NCI-H2107 treated with DMSO at 0.1 percent for 48 hours (cell line): ENCODE results near the gene TIMM44.

Experiments
- DNase-seq: peaks from one replicate; lab custom pipeline; 2025; ENCODE audit not compliant: unreplicated experiment; lab: John Stamatoyannopoulos, UW

Gene TIMM44

DNA sequence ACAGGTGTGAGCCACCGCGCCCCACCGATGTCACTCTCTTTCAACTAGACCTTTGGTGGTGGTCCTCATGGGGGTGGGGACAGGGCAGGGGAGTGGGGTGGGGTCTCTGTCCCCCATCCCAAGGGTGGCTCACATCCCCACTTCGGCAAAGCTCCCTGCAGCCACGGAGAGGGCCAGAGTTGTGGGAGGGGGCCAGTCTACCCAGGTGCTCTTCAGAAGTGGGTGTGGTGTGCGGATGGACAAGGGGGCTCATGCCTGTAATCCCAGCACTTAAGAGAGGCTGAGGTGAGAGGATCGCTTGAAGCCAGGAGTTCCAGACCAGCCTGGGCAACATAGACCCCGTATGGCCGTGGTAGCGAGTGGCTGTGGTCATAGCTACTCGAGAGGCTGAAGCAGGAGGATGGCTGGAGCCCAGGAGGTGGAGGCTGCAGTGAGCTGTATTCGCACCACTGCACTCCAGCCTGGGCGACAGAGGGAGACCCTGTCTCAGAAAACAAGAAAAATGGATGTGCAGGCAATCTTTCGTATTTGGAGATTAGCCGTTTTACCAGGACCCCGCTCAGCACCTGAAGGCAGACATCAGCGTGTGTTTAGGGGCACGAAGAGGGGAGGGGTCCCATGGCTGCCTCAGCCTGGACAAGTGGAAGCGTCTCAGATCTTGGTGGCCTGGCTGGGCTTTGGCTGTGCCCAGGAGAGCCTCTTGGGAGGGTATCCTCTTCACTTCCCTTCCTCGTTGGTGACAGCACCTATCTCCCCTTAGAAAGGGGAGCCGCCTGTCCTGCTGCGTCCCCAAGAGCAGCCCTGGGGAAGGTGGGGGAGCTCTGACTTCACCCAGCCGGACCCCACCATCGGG is 28.0 kb downstream of the TIMM44 start:
- no peak for DNase-seq

- DNase-seq, result no peak
Measured at GRCh38 chr19:7914598-7915045, 28.8 kb downstream of the TIMM44 start, which contains the start of gene TGFBR3L. TGFBR3L (plus strand) TSS chr19:7914830.

- DNase-seq, result no peak
Measured at GRCh38 chr19:7914099-7914498, 29.4 kb downstream of the TIMM44 start.

DNA sequence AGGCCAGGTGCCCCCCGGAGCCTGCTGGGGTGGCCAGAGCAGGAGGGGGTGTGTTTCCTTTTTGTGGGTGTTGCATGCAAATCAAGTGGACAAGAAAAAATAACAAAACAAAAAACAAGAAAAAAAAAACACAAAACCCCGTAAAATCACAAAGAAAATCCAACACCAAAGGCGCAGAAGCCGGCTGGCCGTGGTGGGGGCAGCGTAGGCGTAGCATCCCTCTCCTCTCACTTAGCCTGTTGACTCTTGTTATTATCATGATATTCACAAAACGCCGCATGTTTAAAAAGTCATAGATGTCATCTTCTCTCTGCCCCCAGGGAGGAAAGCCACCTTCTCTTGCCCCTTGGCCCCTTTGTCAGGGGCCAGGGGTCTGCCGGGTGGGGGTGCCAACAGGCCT is 29.8 kb downstream of the TIMM44 start:
- DNase-seq, result no peak

- DNase-seq, result no peak
Measured at GRCh38 chr19:7912697-7913564, 30.5 kb downstream of the TIMM44 start.

DNA sequence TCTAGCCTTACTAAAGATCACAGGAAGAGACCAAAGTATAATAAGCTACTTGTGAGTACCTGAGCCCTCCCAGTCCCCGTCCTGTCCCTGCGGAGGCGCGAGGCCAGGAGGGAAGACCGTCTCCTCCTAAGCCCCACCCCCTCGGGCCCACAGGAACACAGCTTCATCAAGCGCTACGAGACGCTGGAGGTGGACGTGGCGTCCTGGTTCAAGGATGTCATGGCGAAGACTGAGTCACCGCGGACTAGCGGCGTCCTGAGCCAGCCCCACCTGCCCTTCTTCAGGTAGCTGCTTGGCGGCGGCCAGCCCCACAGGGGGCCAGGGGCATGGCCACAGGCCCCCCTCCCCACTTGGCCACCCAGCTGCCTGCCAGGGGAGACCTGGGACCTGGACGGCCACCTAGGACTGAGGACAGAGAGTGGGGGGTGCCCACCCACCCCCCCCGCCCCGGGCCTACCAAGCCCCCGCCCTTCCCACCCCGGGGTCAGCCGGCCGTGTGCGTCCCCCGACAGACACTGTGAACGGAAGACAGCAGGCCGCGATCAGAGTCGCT is 31.2 kb downstream of the TIMM44 start:
- DNase-seq, result no peak

DNA sequence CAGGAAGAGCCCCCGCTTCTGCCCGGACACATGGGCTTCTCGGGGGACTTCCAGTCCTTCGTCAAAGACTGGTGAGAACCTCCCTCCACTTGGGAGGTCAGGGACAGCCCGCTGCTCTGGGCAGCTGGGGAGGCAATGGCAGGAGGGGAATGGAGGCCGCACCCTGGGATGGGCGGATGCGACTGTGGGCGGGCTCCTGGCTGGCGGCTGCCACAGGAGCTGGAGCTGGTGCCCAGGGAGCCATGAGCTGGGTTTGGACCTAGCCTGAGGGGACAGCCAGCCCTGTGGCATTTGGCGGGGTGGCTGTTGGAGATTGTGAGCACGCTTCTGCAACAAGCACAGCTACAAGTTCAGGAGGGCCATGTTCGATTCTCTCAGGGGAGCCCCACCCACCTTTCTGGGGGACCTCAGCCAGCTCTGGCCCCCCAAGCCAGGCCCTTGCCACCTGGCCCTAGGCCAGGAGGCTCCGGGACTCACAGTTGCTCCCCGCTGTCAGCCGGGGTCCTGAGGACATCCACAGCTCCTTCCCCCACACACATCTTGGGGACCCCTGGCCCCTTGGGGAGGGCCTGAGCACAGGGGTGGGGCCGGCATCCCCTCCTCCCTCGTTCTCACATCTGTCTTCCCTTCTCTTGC is 31.8 kb downstream of the TIMM44 start:
- no peak for DNase-seq

DNA sequence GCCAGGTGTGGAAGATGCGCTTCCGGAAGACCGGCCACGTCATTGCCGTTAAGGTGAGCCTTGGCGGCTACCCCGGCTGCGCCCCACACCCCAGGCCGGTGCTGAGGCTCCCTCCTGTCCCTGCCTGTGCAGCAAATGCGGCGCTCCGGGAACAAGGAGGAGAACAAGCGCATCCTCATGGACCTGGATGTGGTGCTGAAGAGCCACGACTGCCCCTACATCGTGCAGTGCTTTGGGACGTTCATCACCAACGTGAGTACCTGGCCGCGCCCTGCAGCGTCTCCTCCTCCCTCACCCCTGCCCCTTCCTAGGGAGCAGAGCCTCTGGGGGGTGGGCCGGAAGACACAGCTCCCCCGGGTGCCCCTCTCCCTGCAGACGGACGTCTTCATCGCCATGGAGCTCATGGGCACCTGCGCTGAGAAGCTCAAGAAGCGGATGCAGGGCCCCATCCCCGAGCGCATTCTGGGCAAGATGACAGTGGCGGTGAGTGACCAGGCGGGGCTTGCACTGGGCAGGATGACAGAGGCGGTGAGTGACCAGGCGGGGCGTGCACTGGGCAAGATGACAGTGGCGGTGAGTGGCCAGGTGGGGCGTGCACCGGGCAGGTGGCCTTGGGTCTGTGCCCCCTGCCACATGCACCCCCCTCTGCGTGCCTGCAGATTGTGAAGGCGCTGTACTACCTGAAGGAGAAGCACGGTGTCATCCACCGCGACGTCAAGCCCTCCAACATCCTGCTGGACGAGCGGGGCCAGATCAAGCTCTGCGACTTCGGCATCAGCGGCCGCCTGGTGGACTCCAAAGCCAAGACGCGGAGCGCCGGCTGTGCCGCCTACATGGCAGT is 32.9 kb downstream of the TIMM44 start:
- no peak for DNase-seq

DNA sequence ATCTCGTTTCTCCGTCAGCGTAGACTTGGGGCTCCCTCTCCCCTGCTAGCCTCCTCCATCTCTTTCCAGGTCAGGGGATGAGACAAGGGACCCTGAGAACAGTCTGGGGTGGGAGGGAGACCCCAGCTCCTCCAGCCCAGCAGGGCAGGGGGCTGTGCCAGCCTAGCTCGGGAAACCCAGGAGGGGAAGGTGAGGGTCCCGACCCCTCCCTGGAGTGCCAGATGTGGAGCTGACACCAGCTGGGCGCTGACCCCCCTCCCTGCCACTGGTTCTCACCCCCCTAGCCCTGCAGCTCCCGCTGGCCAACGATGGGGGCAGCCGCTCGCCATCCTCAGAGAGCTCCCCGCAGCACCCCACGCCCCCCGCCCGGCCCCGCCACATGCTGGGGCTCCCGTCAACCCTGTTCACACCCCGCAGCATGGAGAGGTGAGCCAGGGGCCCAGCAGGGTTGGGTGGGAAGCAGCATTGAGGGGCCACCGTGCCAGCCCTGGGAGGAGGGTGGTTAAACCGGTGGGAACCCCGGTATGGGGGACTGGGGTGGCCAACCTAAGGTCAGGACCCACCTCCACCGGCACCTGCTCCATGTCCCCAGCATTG is 33.9 kb downstream of the TIMM44 start:
- no peak for DNase-seq

DNA sequence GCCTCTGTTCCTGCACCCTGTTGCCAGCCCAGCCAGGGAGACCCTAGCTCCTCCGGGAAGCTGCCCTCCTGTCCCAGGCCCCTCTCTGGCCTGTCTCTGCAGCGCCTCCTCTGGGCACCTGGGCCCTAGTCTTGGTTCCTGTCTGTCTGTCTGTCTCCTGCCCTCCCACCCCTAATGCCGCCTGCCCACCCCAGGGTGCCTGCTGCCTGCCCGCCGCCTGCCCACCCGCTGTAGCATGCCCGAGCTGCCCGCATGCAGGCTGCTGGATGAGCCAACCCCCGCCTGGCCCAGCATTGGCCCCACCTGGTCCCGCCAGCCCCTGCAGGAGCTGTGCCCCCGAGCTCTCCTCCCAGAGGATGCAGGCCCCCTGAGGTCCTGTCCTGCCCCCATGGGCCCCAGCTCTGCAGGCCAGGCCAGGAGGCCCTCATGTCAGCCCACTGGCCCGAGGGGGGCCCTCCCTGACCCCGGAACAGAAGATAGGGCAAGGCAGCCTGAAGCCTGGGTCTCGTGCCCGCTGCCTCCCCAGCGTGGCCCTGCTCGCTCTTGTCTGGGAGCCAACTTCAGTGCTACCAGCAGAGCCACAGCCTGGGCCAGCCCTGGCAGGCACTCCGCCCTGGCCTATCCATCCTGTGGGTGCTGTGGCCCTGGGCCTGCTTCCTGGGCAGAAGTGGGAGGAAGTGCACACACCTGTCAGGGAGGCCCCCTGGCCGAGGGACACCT is 34.6 kb downstream of the TIMM44 start:
- DNase-seq, result no peak

DNA sequence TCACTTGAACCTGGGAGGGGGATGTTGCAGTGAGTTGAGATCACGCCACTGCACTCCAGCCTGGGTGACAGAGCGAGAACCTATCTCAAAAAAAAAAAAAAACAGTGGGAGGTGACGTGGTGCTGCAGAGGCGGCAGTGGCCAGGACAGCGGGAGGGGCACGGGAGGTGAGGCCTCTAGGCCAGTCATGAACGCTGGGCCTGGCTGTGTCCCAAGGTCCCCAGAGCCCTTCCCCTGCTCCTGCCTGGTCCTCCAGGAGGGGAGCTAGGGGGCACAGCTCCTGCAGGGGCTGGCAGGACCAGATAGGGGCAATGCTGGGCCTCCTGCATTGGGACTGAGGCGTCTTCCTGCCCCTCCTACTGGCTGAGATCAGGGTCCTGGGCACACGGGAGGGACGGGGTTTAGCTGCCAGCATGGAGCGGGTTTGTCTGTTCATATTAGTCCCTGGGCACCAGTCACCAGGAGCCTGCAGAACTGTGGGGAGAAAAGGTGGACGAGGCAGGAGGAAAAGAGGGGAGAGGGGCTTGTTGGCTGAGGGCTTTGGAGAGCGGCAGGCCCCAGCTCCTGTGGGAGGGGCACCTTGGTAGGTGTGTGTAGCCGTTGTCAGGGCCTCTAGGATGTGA is 35.3 kb downstream of the TIMM44 start:
- DNase-seq, result no peak

- no peak for DNase-seq
Measured at GRCh38 chr19:7907544-7907943, 35.9 kb downstream of the TIMM44 start.

DNA sequence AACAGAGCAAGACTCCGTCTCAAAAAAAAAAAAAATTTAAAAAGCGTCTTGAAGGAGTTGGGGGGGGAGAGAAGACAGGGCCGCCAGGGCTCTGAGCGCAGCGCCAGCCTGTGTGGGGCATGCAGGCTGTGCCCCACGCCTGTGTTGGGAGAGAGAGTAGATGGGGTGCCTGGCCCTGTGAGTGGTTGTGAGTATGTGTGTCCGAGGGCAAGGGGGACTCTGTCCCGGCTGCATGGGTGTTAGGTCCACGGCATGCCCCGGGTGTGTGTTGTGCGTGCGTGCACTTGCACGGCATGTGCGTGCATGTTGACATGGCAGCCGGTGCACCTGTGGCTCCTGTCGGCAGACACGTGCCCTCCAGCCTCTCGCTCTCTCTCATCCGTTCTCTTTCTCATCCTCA is 36.3 kb downstream of the TIMM44 start:
- DNase-seq, result no peak

- DNase-seq, result no peak
Measured at GRCh38 chr19:7905859-7906258, 37.6 kb downstream of the TIMM44 start.

DNA sequence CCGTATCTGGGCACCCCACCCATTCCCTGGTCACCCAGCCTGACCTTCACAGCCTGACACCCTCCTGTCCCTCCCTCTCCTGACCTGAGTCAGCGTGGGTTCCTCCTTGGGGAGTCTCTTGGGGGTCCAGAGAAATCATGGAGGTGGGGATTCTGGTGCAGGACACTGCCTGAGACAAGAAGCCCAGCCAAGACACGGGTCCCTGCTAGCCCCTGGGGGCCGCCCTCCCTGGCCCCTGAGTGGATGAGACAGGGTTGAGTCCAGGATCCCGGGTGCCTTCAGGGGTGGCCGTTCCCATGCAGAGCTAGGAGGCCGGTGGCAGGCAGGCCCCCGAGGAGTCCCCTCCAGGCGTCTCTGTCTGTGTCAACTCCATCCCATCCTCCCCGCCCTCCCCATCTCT is 38.2 kb downstream of the TIMM44 start:
- no peak for DNase-seq

- no peak for DNase-seq
Measured at GRCh38 chr19:7904074-7905020, 39.1 kb downstream of the TIMM44 start.

- DNase-seq, result peak; percentile 98
Measured at GRCh38 chr19:7903244-7904073, 40.0 kb downstream of the TIMM44 start, which contains the start of gene MAP2K7. MAP2K7 (plus strand) TSS chr19:7903877; CDS start chr19:7903945, 68 bp downstream.
